HUDEP-2 (cell line): Measurements from ENCODE around the gene PSPH.
"Not testable (repeated sequence)": the region's sequence is repeated elsewhere in the genome, so short reads cannot be mapped to it uniquely, and the experiment has no call there.

Experiments used
- DNase-seq, 76 experiments: peaks; one replicate each; lab custom pipeline; 2025; ENCODE audit not compliant: unreplicated experiment in 76 of 76; lab: John Stamatoyannopoulos, UW

The PSPH gene

GRCh38 chr7:56017015-56017414, 34.2 kb downstream of the PSPH start:
- not testable (repeated sequence) for DNase-seq

GRCh38 chr7:56009695-56010094, 41.5 kb downstream of the PSPH start:
- DNase-seq: no peak

GRCh38 chr7:56007891-56008290, 43.4 kb downstream of the PSPH start:
- no peak for DNase-seq

GRCh38 chr7:56007167-56007652, 44.0 kb downstream of the PSPH start:
- no peak for DNase-seq

GRCh38 chr7:56003749-56004148, 47.5 kb downstream of the PSPH start:
- DNase-seq: no peak

- DNase-seq: no peak
These were observed 54.3 kb downstream of the PSPH start for GRCh38 chr7:55996856-55997500.

GRCh38 chr7:55992346-55992745, 58.9 kb downstream of the PSPH start:
- DNase-seq: no peak

- no peak for DNase-seq
These were observed 67.7 kb downstream of the PSPH start for GRCh38 chr7:55983537-55983936.

GRCh38 chr7:55980266-55980665, 71.0 kb downstream of the PSPH start:
- no peak for DNase-seq

- peak in 54 of 76 experiments; percentile 4 to 62 (median 27) for DNase-seq
These were observed 73.4 kb downstream of the PSPH start for GRCh38 chr7:55977831-55978230.

GRCh38 chr7:55975988-55976633, 75.1 kb downstream of the PSPH start:
- DNase-seq: no peak

GRCh38 chr7:55973747-55974250, 77.4 kb downstream of the PSPH start:
- DNase-seq: no peak

- peak in 74 of 76 experiments; percentile 61 to 96 (median 85) for DNase-seq
These were observed 80.3 kb downstream of the PSPH start for GRCh38 chr7:55970978-55971377.

GRCh38 chr7:55970561-55970960, 80.7 kb downstream of the PSPH start:
- peak in 13 of 76 experiments; percentile 20 to 85 (median 63) for DNase-seq

GRCh38 chr7:55969391-55969790, 81.9 kb downstream of the PSPH start:
- no peak for DNase-seq

GRCh38 chr7:55966851-55967250, 84.4 kb downstream of the PSPH start:
- no peak for DNase-seq

- no peak for DNase-seq
These were observed 85.3 kb downstream of the PSPH start for GRCh38 chr7:55965805-55966421.

- DNase-seq: peak in 9 of 76 experiments; percentile 36 to 74 (median 54)
These were observed 86.2 kb downstream of the PSPH start for GRCh38 chr7:55965100-55965470.

GRCh38 chr7:55964261-55965099, 86.8 kb downstream of the PSPH start, which contains the start of gene NIPSNAP2:
NIPSNAP2 (plus strand) TSS chr7:55964585; CDS start chr7:55964610, 25 bp downstream.
- DNase-seq: peak in 73 of 76 experiments; percentile 7 to 93 (median 66)

GRCh38 chr7:55963584-55964168, 87.6 kb downstream of the PSPH start:
- no peak for DNase-seq
